ENCODE data around the gene TBC1D1. TPM values are rescaled to one million over a fixed set of nuclear protein-coding genes. Genes with fewer than 3 reads are reported as not detected.

TBC1D1 gene
- total RNA-seq, 1 experiment from 2014 or later: 42.6 TPM

- H3K4me3 ChIP-seq (ENCODE audit: low read depth, low read length, poor library complexity, severe bottlenecking): no peak overlapping the region
- ChIA-PET CTCF (no interaction called here), POLR2A (ENCODE audit: low non-redundant PET) (interaction anchor here (0.6 kb wide), 1 partner anchor 50 kb away, joined by 3 read pairs; no protein-coding TSS in a partner anchor)
- no peaks in the 10 kb centered on the region for H3K9me3 ChIP-seq (ENCODE audit: low read depth, low read length, poor library complexity, severe bottlenecking)
- H3K27ac ChIP-seq (ENCODE audit: low read depth, low read length, poor library complexity, severe bottlenecking): no peak overlapping the region
- H3K27me3 ChIP-seq (replicated peaks; ENCODE audit: insufficient read depth, low read depth, low read length, poor library complexity): no peaks in the 10 kb centered on the region
- intact Hi-C loops (cut with micrococcal nuclease; ENCODE audit: unreplicated experiment): no loop called here
- no TSS peak for BruUV-seq (replicated peaks)
- DNase-seq (ENCODE audit: low spot score): no peak
- TF ChIP-seq CTCF (conservative IDR thresholded peaks at IDR 0.05; ENCODE audit: low read depth, low read length): no peak
- TF ChIP-seq EZH2 (IDR thresholded peaks at IDR 0.05; ENCODE audit: borderline replicate concordance, low read depth, low read length, poor library complexity, severe bottlenecking): no peak
- no peaks in the 10 kb centered on the region for H3K36me3 ChIP-seq (ENCODE audit: insufficient read depth, low read length, poor library complexity, severe bottlenecking)
- H3K4me1 ChIP-seq (ENCODE audit: insufficient read depth, low read length, poor library complexity, severe bottlenecking): no peaks in the 10 kb centered on the region
Observed at GRCh38 chr4:38003102-38003501, 112.2 kb downstream of the TBC1D1 start.

- Histone ChIP-seq H3K4me1 (ENCODE audit: insufficient read depth, low read length, poor library complexity, severe bottlenecking) (no peaks in the 10 kb centered on the region), H3K9me3 (ENCODE audit: low read depth, low read length, poor library complexity, severe bottlenecking) (no peaks in the 10 kb centered on the region), H3K4me3 (ENCODE audit: low read depth, low read length, poor library complexity, severe bottlenecking) (no peak overlapping the region), H3K36me3 (ENCODE audit: insufficient read depth, low read length, poor library complexity, severe bottlenecking) (no peaks in the 10 kb centered on the region), H3K27ac (ENCODE audit: low read depth, low read length, poor library complexity, severe bottlenecking) (no peak overlapping the region), H3K27me3 (replicated peaks; ENCODE audit: insufficient read depth, low read depth, low read length, poor library complexity) (no peaks in the 10 kb centered on the region)
- intact Hi-C loops (cut with micrococcal nuclease; ENCODE audit: unreplicated experiment): no loop called here
- CTCF ChIA-PET: no interaction called here
- BruUV-seq (replicated peaks): no TSS peak
- DNase-seq (ENCODE audit: low spot score): no peak
- POLR2A ChIA-PET (ENCODE audit: low non-redundant PET): interaction anchor here (0.6 kb wide), 1 partner anchor 49 kb away, joined by 3 read pairs; no protein-coding TSS in a partner anchor
- TF ChIP-seq CTCF (conservative IDR thresholded peaks at IDR 0.05; ENCODE audit: low read depth, low read length) (no peak), EZH2 (IDR thresholded peaks at IDR 0.05; ENCODE audit: borderline replicate concordance, low read depth, low read length, poor library complexity, severe bottlenecking) (no peak)
Observed at GRCh38 chr4:38003628-38004027, 112.7 kb downstream of the TBC1D1 start.

GRCh38 chr4:38004062-38004461 is 113.2 kb downstream of the TBC1D1 start:
- intact Hi-C loops (cut with micrococcal nuclease; ENCODE audit: unreplicated experiment): no loop called here
- H3K36me3 ChIP-seq (ENCODE audit: insufficient read depth, low read length, poor library complexity, severe bottlenecking): no peaks in the 10 kb centered on the region
- H3K4me1 ChIP-seq (ENCODE audit: insufficient read depth, low read length, poor library complexity, severe bottlenecking): peaks cover 2% of the 10 kb centered on the region
- H3K27ac ChIP-seq (ENCODE audit: low read depth, low read length, poor library complexity, severe bottlenecking): no peak overlapping the region
- BruUV-seq (replicated peaks): no TSS peak
- no peaks in the 10 kb centered on the region for H3K9me3 ChIP-seq (ENCODE audit: low read depth, low read length, poor library complexity, severe bottlenecking)
- POLR2A ChIA-PET (ENCODE audit: low non-redundant PET): no interaction called here
- DNase-seq (ENCODE audit: low spot score): no peak
- H3K4me3 ChIP-seq (ENCODE audit: low read depth, low read length, poor library complexity, severe bottlenecking): no peak overlapping the region
- TF ChIP-seq CTCF (conservative IDR thresholded peaks at IDR 0.05; ENCODE audit: low read depth, low read length): no peak
- no peak for TF ChIP-seq EZH2 (IDR thresholded peaks at IDR 0.05; ENCODE audit: borderline replicate concordance, low read depth, low read length, poor library complexity, severe bottlenecking)
- CTCF ChIA-PET: no interaction called here
- no peaks in the 10 kb centered on the region for H3K27me3 ChIP-seq (replicated peaks; ENCODE audit: insufficient read depth, low read depth, low read length, poor library complexity)
